ENCODE measurements around the gene DYNLL1. TPM values are rescaled to one million over a fixed set of nuclear protein-coding genes. Genes with fewer than 3 reads are reported as not detected.

DYNLL1 gene
- total and polyA plus RNA-seq, 2 donors (not counting 3 experiments of a cell fraction or from before 2014, with no cell fraction given): 469 to 600 TPM

GRCh38 chr12:120463712-120464111 is 32.2 kb upstream of the DYNLL1 start:
- Histone ChIP-seq H3K9me1 (replicated peaks; ENCODE audit: control insufficient read depth, extremely low read depth, insufficient read depth, low read length) (no peaks in the 10 kb centered on the region), H3K4me1 (ENCODE audit: control insufficient read depth, extremely low read depth, insufficient read depth, low read length) (no peaks in the 10 kb centered on the region), H3K27me3 (ENCODE audit: control insufficient read depth in 2 of 2, insufficient read depth in 2 of 2, low read length in 2 of 2) (no peaks in the 10 kb centered on the region), H3K4me2 (ENCODE audit: insufficient read depth, low read length) (no peak overlapping the region), H2AFZ (ENCODE audit: low read depth, low read length) (no peak overlapping the region), H3K79me2 (ENCODE audit: control insufficient read depth, insufficient read depth, low read length) (peaks cover 50% of the 10 kb centered on the region), H3K36me3 (ENCODE audit: control insufficient read depth in 2 of 2, extremely low read depth in 1 of 2, insufficient read depth in 2 of 2, low read length in 2 of 2) (peaks cover 34 to 43% of the 10 kb centered on the region in 2 experiments), H3K27ac (ENCODE audit: insufficient read depth, low read depth, low read length) (no peak overlapping the region), H4K20me1 (replicated peaks; ENCODE audit: control insufficient read depth, extremely low read depth, insufficient read depth, low read length) (peaks cover 2% of the 10 kb centered on the region), H3K9me3 (replicated peaks; ENCODE audit: control insufficient read depth, insufficient read depth, low read length) (no peaks in the 10 kb centered on the region), H3K9ac (replicated peaks; ENCODE audit: extremely low read depth, insufficient read depth, low read length) (no peak overlapping the region), H3K4me3 (replicated peaks in 1 of 3; ENCODE audit: insufficient read depth in 1 of 3, low read depth in 1 of 3, low read length in 3 of 3) (no peak overlapping the region)
- no peak for TF ChIP-seq EZH2 (IDR thresholded peaks at IDR 0.05; ENCODE audit: borderline replicate concordance, low read depth, low read length, severe bottlenecking)
- no peak for TF ChIP-seq GATA2 (IDR thresholded peaks at IDR 0.05; ENCODE audit: insufficient read depth, insufficient read length, low read depth, low read length)
- no peak for TF ChIP-seq MAX (IDR thresholded peaks at IDR 0.05; ENCODE audit: insufficient read depth, insufficient read length)
- no peak for TF ChIP-seq JUN (IDR thresholded peaks at IDR 0.05; ENCODE audit: borderline replicate concordance, insufficient read depth, insufficient read length, low read depth)
- no peak for TF ChIP-seq FOS (IDR thresholded peaks at IDR 0.05; ENCODE audit: borderline replicate concordance, insufficient read depth, low read length)
- no peak for TF ChIP-seq CTCF (IDR thresholded peaks at IDR 0.05; ENCODE audit: extremely low read depth in 1 of 2, insufficient read depth in 1 of 2, low read depth in 1 of 2, low read length in 2 of 2)
- TF ChIP-seq MYC (IDR thresholded peaks at IDR 0.05; ENCODE audit: low read depth, low read length): no peak
- no peak for TF ChIP-seq POLR2AphosphoS5 (IDR thresholded peaks at IDR 0.05; ENCODE audit: insufficient read depth, low read depth, low read length)
- TF ChIP-seq POLR2A (IDR thresholded peaks at IDR 0.05; ENCODE audit: low read depth, low read length): no peak
- CTCF ChIA-PET: interaction anchor here (0.8 to 1.4 kb wide), 3 partner anchors 8 to 162 kb away, joined by 3 read pairs; partner anchors contain the start of gene SIRT4
- dilution Hi-C loops (cut with MboI; ENCODE audit: extremely low pct_ligation_motif_present, low sequenced_read_pairs) (no loop called here), intact Hi-C loops (cut with micrococcal nuclease) (no loop called here)
- FAIRE-seq (no peak), DNase-seq (ENCODE audit: low read depth, low spot score) (no peak)
- BruUV-seq (replicated peaks): no TSS peak
- POLR2A ChIA-PET: no interaction called here
